Measurements from ENCODE around the gene MSTN.

Gene MSTN

GRCh38 chr2:190062601-190063000 lies at the start of gene MSTN:
Gene MSTN, minus strand, starts transcription at chr2:190062729. Its CDS starts 133 bp downstream, at chr2:190062596.
- no peak for FAIRE-seq

GRCh38 chr2:190111166-190111565 lies 48.6 kb upstream of the MSTN start:
- FAIRE-seq = no peak

GRCh38 chr2:190110699-190111098 lies 48.2 kb upstream of the MSTN start:
- FAIRE-seq = no peak

- FAIRE-seq = no peak
Measured at GRCh38 chr2:190110131-190110530, 47.6 kb upstream of the MSTN start.

GRCh38 chr2:190107409-190107808 lies 44.9 kb upstream of the MSTN start:
- FAIRE-seq = no peak

GRCh38 chr2:190106783-190107182 lies 44.3 kb upstream of the MSTN start:
- no peak for FAIRE-seq

GRCh38 chr2:190105554-190105953 lies 43.0 kb upstream of the MSTN start:
- no peak for FAIRE-seq

GRCh38 chr2:190103144-190103543 lies 40.6 kb upstream of the MSTN start:
- FAIRE-seq = no peak

- no peak for FAIRE-seq
Measured at GRCh38 chr2:190099890-190100697, 37.6 kb upstream of the MSTN start.

GRCh38 chr2:190098851-190099250 lies 36.3 kb upstream of the MSTN start:
- no peak for FAIRE-seq

GRCh38 chr2:190097115-190097514 lies 34.6 kb upstream of the MSTN start:
- FAIRE-seq = no peak

- no peak for FAIRE-seq
Measured at GRCh38 chr2:190094316-190094871, 31.9 kb upstream of the MSTN start.

- FAIRE-seq = no peak
Measured at GRCh38 chr2:190093793-190094192, 31.3 kb upstream of the MSTN start.

- no peak for FAIRE-seq
Measured at GRCh38 chr2:190090148-190090547, 27.6 kb upstream of the MSTN start.

GRCh38 chr2:190088917-190089316 lies 26.4 kb upstream of the MSTN start:
- FAIRE-seq = peak; percentile 90

- FAIRE-seq = no peak
Measured at GRCh38 chr2:190084704-190085103, 22.2 kb upstream of the MSTN start.

GRCh38 chr2:190082118-190082517 lies 19.6 kb upstream of the MSTN start:
- no peak for FAIRE-seq

GRCh38 chr2:190080527-190081049 lies 18.1 kb upstream of the MSTN start:
- no peak for FAIRE-seq

GRCh38 chr2:190079160-190079559 lies 16.6 kb upstream of the MSTN start:
- FAIRE-seq = no peak

- peak; percentile 55 for FAIRE-seq
Measured at GRCh38 chr2:190075623-190076022, 13.1 kb upstream of the MSTN start.

GRCh38 chr2:190069936-190070696 lies 7.6 kb upstream of the MSTN start:
- FAIRE-seq = peak; percentile 95

- FAIRE-seq = no peak
Measured at GRCh38 chr2:190068764-190069163, 6.2 kb upstream of the MSTN start.

- FAIRE-seq = no peak
Measured at GRCh38 chr2:190065839-190066238, 3.3 kb upstream of the MSTN start.

GRCh38 chr2:190063624-190064023 lies 1.1 kb upstream of the MSTN start:
- FAIRE-seq = no peak
